Mammary epithelial cell (primary cell): Measurements from ENCODE around the gene LRRC57.

Experiments
- EZH2 ChIP-seq: IDR thresholded peaks from 2 replicates; pipeline ENCODE4 v1.6.1; 2012; ENCODE audit warnings: low read length, inconsistent platforms, borderline replicate concordance
- TF ChIP-seq, protein P1 (sequence below), 2 donors: IDR thresholded peaks in 1 of 2; conservative IDR thresholded peaks in 1 of 2; 2 replicates each; pipeline ENCODE4 v1.5.1; 2011 to 2012; ENCODE audit warnings: inconsistent platforms in 2 of 2, low read length in 2 of 2, mild to moderate bottlenecking in 2 of 2, control low read depth in 1 of 2, low read depth in 1 of 2; ENCODE audit not compliant: insufficient read depth in 1 of 2; ENCODE audit errors: extremely low read depth in 1 of 2

DNA sequence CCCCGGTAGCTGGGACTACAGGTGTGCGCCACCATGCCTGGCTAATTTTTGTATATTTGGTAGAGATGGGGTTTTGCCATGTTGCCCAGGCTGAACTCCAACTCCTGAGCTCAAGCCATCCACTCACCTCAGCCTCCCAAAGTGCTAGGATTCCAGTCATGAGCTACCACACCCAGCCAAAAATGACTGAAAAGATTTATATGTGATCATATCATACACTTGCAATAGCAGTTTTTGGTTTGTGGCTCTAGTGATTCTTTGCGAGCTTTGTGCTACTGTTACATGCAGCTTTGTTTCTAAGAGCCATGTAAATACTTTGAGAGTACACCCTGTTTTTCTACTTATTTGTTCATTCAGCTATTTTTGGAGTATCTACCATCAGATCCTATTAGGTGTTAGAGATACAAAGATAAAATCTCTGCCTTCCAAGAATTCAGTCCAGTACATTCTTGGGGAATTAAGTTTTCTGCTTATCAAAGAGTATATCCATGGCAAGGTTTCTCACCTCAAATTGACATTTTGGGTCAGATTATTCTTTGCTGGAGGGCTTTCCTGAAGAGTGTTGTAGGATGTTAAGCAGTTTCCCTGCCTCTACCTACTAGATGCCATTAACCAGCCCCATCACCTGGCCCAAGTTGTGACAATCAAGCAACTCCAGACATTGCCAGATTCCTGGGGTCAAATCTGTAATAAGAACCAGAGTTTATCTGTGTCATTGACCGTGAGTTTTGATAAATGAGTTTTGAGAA is 38.2 kb downstream of the LRRC57 start:
- TF ChIP-seq, protein P1, sequence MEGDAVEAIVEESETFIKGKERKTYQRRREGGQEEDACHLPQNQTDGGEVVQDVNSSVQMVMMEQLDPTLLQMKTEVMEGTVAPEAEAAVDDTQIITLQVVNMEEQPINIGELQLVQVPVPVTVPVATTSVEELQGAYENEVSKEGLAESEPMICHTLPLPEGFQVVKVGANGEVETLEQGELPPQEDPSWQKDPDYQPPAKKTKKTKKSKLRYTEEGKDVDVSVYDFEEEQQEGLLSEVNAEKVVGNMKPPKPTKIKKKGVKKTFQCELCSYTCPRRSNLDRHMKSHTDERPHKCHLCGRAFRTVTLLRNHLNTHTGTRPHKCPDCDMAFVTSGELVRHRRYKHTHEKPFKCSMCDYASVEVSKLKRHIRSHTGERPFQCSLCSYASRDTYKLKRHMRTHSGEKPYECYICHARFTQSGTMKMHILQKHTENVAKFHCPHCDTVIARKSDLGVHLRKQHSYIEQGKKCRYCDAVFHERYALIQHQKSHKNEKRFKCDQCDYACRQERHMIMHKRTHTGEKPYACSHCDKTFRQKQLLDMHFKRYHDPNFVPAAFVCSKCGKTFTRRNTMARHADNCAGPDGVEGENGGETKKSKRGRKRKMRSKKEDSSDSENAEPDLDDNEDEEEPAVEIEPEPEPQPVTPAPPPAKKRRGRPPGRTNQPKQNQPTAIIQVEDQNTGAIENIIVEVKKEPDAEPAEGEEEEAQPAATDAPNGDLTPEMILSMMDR (conservative IDR thresholded peaks at IDR 0.05 in 1 of 2, IDR thresholded peaks at IDR 0.05 in 1 of 2; ENCODE audit: extremely low read depth in 1 of 2, insufficient read depth in 1 of 2, low read depth in 1 of 2, low read length in 2 of 2), result no peak
- TF ChIP-seq EZH2, result no peak
